EH (cell line): Measurements from ENCODE around the gene UNC5A.
A peak's percentile ranks its signal among the peaks of the same experiment; 100 is the strongest.

Source experiments
- DNase-seq: peaks from one replicate; pipeline ENCODE4 v3.0.0-alpha.2; 2015; ENCODE audit warnings: low read depth

Gene UNC5A

DNA sequence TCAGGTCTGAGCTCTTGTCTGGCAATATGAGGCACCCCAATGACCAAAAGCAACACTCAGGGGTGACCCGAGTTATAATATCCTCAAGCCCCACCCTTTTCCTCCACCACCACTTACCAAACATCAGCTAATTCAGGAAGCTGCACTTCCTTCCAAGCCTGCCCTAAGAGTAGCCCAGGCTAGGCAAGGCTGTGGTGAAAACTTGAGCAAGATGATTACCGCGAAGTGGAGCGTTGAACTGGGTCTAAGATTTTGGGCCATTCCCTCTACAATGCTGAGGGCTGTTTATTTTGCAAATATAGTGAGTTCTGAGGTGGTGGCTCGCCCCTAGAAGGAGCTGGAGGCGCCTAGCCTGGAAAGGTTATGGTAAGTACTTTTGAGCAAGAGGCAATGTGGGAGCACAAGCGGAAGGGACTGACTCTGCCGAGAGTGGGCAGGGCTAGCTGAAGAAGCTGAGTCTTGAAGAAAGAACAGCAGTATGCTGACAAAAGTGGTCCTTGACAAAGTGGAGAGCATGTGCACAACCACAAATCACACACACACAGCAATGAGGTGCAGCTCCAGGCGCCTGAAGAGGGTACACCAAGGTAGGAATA lies 89.0 kb downstream of the UNC5A start, which contains the start of gene HK3:
Gene HK3 (minus strand): TSS at position 51 of the 596 bp plus-strand sequence. CDS start 3,187 bp downstream, outside the sequence.
- DNase-seq: no peak

DNA sequence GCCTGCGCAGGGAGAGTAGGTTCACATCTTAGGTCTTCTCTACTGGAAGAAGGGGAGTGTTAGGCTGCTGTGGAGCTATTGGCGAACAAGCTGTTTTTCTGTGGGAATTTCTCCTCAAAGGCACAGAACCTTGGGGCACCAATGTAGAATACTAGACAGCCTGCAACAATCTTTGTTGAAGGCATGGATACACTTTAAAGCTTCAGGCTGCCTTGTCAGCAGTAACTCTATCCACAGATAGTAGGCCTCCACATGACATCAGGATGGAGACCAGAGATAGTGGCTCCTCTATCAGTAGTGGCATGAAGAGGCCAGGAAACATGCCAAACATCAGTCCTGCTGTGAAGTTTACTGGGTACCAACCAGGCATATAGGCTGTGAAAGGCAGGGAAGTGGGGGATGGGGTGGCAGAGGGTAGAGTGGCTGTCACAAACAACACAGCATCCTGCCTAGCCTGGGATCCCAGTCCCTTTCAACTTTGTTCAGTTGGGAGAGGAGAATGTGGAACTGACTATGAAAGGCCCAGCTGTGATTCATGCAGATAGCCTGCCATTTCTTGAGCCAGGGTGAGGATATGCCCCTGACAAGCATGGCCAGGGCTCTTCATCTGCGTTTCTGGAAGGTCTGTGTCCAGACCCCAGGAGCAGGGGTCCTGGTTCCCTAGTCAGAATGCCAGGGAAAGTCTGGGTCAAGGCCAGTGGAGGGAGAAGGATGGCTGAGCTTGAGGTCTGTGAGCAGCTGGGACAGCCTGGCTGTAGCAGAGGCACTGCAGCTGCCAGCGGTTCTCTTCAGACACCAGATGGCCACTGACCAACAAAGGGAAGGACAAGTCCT lies 89.8 kb downstream of the UNC5A start:
- peak; percentile 5 for DNase-seq

DNA sequence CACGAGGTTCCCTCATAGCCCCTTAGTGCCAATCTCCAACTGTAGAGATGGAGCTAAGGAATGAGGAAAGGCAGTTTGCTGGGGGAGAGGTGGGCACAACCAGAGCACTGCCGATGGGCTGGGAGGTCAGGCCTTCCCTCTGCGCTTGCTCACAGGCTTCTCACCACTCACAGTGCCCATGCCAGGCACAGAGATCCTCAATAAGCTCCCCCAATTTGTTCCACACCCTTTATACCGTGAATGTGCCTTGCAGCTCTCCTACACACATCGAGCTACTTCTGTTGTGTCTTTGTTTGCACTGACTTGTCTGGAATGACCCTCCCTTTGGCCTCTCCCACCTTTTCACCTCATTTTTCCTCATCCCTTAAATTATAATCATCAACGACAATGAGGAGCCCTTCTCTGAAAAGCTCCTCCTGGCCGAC lies 90.4 kb downstream of the UNC5A start:
- no peak for DNase-seq

DNA sequence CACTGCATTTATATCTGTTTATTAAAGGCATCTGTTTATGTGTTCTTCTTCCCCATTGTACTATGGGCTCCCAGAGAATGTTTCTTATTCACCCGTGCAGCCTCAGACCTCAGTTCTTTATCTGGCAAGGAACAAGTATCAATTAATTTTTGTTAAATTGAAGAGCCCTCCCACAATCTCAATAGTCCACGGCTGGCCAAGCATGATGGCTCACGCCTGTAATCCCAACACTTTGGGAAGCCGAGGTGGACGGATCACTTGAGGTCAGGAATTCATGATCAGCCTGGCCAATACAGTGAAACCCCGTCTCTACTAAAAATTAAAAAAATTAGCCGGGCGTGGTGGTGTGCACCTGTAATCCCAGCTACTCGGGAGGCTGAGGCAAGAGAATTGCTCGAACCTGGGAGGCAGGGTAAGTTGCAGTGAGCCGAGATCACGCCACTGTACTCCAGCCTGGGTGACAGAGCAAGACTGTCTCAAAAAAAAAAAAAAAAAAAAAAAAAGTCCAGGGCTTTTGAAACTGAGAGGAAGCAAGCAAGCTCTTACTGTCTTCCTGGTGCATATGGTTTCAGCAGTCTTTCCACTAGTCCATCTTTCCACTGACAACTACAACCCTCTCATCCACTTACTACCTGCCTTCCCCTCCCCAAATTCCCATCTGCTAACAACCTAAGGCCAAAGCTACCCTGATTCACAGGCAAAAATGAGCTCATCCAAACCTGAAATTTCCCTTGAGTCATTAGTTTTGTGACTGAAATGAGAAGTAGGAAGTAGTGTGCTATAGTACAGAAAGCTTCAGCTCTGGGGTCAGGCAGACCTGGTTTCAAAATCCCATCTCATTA lies 91.1 kb downstream of the UNC5A start:
- no peak for DNase-seq

DNA sequence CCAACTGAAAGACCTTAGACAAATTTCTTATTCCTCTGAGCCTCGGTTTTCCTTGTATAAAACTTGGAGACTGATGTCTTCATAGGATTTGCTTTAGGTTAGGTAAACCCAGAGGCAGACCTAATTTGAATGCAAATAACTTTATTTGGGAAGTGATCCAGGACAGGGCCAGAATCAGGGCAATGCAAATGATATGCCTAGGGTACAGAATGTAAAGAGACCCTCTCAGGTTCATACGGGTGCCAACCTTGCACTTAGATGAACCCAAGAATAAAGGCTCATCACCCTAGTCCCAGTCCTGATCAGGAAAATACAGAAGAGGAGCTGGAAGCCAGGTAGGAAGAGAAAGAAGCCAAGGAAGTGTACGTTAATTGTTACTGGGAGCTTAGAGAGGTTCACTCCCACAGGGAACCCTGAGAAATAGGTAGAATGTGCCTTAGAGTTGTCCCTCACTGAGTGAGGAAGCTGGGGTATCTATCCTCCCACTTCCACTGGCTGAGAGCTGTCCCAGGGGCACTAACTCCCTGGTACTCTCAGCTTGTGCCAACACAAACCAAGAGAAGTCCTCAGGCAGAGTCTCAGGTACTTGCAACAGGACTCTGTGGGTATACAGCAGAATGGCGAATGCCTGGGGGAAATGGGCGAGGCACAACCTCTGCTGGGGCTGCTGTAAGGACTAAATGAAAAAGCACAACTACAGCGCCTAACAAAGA lies 91.9 kb downstream of the UNC5A start:
- no peak for DNase-seq

DNA sequence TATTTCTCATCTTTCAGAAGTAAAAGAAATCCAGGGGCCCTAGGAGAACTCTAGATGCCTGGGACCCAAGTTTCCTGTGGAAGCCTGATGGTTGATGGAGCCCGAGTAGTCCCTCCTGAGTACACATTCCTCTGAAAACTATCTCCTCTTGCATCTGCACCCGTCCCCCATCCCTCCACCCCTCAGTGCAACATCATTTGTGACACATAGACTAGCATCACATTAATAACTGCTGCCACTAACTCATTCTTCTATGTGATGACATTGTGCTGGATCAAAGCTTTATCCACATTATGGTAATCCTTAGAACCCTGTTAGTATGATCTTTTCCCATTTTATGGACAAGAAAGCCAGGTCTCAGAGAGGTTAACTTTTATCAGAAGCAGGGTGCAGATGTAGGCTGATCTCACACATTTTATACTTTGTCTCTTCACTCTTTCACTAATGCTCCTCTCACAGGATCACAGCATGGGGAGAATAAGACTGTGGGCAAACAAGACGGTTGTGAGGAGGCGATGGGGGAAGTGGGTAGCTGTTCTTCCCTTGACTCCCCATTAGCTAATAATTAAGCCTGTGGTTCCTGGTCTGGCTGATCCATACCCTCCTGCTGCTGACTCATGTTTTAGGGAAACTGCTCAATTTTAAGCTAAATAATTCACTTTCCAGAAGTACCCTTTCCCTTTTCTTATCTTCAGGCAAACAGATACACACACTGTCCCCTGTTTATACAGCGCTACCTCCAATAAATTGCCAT lies 92.7 kb downstream of the UNC5A start:
- DNase-seq: no peak

DNA sequence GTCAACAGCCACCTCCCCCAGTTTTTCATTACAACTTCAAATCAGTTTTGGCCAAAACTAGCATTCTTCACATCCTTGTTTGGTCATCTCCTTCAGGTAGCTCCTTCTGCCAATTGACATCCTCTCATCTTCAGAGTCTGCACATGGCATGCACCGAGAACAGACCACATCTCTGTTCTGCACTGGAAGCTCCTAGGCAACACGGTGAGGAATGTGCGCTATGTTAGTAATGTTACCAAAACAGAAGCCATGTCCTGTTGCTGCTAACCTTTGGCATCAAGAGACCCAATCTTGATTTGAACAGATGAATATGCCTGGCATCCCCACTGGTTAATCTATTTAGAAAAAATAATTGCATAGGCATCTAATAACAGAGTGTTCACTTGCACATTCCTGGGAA lies 93.9 kb downstream of the UNC5A start:
- DNase-seq: peak; percentile 12

DNA sequence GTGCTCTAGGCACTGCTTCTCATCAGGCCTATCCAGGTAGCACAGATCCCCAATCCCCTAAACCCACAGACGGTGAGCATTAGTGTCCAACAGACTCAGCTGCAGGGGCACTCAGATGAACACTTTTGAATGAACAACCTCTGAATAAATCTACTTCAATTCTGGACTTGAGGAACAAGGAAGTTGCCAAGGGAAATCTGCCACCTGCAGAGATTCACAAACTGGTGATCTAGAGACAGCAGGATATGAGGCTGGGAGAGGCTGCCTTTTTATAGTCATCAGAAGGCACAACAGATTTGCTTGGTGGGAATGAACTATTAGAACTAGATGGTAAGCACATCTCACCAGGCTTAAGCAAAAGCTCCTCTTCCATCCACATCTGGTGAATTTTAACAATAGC lies 95.8 kb downstream of the UNC5A start:
- no peak for DNase-seq

DNA sequence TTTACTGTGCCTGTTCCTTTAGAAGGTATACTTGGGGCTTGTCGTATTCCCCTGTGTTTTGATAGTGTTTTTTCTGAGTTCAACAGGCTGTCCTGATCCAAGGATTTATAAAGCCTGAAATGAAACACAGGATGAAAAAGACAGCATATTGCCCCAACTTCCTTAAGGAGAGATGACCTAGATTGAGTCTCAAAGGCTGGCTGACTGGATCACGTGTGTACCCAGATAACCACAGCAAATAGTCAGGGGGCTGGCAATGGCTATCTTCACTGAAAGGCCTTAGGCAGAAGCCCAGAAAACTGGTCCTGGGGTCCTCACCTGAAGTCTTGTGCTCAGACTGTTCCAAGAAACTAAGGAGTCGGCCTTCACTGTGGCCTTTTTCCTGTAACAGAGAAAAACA lies 96.4 kb downstream of the UNC5A start:
- DNase-seq: no peak

DNA sequence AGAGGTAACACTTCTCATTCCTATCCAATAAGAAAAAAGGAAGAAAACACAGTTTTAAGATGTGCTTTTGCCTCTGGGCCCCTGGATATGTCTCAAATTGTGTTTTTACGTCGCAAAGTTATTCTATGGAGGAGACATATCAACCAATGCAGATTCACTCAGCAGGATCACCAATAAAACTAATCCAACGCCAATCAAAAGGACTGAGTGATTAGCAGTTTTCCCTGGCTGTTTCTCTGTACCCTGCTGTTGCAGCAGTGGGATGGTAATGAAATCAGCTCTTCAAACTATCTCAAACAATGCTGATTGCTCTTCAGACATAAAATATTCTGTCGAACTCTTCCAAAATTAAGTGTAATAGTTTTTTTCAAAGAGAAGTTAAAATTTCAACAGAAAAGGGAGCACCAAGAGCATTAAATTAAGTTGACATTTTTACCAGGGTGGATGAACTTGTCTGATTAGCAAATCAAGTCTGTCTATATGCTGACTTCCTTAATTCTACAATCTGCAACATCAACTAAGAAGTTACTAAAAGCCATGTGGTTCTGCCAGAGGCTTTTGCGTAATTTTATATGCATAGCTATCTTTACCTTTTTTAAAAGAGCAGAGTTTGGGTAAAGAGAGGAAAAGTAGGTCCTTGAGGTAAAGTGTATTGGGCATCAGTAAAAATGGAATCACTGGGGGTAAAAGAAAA lies 98.5 kb downstream of the UNC5A start:
- no peak for DNase-seq

DNA sequence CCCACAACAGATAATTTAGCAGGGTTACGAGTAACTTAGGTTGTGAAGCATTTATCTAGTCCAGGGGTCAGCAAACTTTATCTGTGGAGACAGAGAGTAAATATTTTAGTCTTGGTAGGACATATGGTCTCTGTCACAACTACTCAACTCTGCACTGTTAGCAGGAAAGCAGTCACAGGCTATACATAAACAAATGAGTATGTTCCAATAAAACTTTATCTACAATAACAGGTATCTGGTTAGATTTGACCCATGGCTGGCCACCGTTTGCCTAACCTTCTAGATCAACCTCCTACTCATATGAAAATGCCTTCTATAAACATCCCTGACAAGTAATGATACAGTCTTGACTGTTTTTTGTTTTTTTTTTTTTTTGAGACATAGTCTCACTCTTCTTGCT lies 101.8 kb downstream of the UNC5A start:
- no peak for DNase-seq

DNA sequence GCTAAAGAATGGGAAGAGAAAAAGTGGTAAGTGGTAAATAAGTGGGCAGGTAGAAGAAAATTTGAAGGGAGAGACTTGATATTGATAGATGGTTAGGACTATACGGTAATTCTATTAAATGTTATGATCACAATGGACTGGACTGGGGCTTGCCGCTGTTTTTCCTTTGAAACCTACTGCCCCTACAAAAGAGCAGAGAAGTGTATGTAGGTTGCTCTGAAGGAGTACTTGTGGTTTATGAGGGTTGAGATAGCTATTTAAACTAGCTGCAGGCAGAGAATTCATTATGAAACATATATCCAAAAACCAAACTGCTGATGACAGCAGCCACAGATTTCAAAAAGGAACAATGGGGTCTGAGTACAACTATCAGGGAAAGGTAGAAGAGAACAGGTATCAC lies 105.5 kb downstream of the UNC5A start:
- no peak for DNase-seq

DNA sequence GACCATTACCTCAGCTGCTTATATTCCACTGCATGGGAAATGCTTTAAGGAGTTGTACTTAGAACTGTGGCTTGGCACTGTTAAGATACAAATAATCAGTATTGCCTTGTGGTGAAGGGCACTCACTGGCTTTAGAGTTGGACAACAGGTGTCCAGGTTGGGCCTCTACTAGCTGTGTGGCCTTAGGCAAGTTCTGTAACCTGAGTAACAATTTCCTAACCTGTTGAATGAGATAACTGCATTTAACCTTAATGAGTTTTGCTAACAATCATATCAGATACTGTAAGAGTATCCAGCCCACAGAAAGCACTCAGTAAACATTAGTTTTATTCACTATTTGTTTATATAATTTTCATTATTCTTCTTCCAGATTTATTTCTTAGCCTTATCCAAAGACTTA lies 106.0 kb downstream of the UNC5A start:
- no peak for DNase-seq

DNA sequence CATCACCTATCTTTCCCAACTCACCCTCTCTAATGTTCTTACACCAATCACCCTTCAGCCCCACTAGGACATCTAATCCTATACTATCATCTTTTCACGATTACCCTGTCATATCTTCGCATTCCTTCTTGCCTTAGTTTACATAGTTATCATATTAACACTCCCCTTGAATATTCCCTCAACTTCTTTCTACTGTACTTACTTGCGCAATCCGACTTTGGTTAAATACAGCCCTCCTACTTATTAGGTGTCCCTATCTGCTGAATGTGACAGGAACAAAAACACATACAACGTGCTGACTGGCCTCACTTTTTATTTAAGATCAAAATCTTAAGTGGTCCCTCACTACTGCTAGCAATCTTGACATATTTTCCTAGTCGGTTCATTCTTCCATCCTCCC lies 108.3 kb downstream of the UNC5A start:
- DNase-seq: no peak

DNA sequence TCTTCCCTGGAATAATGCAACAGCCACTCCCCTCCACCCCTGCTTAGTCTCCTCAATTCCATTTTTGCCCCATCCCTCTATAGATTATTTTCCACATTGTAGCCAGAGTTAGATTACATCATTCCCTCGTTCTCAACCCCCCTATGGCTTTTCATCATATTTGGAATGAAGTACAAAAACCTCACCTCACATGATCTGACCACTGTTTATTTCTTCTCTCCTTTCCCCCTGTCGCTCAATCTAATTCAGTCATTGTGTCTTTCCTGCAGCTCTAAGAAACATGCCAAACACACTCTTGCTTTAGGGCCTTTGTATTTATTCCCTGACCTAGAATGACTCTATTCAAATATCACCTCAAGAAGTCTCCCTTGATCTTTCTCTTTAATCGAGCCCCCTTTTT lies 111.4 kb downstream of the UNC5A start:
- no peak for DNase-seq

DNA sequence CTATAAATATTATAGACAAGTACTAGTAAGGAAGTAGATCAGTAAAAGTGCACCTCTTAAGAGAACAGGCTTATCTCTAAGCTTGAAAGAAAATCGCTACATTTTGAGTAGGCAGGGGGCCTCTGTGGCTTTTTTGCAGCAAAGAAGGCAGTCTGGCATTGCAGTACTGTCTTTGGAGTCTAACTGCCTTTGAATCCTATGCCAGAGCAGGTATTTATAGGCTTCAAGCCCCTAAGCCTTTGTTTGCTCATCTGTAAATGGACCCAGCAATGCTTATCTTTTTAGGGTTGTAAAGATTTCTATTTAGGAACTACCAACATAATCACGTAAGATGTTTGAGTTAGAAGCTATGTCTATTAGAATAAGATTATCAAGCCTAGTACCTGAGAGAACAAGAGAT lies 112.5 kb downstream of the UNC5A start:
- DNase-seq: no peak

DNA sequence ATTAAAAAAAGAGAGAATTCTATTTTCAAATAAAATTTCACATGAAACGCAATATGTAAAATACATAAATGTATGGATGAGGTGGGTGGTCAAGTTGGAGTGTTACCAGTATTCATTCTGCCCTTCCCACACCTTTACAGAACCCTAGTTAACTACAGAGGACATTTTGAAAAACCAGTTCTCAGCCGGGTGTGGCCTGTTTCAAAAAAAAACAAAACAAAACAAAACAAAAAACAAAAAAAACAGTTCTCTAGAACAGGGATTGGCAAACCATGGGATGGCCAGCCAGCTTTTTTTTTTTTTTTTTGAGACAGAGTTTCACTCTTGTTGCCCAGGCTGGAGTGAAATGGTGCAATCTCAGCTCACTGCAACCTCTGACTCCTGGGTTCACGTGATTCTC lies 117.2 kb downstream of the UNC5A start:
- DNase-seq: no peak

DNA sequence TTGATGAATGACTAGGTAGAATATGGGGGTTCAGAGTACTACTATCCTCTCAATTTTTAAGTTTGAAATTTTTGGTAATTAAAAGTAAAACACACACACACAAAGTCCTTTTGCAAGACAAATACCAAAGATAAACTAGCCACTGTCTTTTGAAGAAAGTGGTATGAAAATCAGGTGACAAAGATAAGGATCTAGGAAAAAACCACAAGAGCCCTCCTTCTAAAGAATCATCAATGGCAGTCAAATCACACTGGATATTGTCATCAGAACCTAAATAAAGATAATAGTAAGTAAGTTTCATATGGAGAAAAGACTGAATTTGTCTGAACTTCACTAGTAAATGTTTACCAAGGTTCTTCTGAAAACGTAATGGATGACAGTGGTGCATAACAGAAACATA lies 119.3 kb downstream of the UNC5A start:
- no peak for DNase-seq
